SU-DHL-6 (cell line): ENCODE data around the gene APOL4.

Source experiments
- EZH2phosphoT487 ChIP-seq: fragments of 200-600 bp; sonication (generic), shearing (Covaris generic); conservative IDR thresholded peaks from 2 replicates; pipeline ENCODE4 v1.6.1; 2018; ENCODE audit warnings: mild to moderate bottlenecking, antibody characterized with exemption, low read length, moderate library complexity, mixed read lengths
- TF ChIP-seq, protein P1 (sequence below): fragments of 200-600 bp; sonication (generic); IDR thresholded peaks from one replicate; pipeline ENCODE4 v1.5.1; 2017; ENCODE audit warnings: antibody characterized with exemption, mild to moderate bottlenecking, low read length, moderate library complexity; ENCODE audit not compliant: insufficient read depth, poor library complexity, severe bottlenecking

DNA sequence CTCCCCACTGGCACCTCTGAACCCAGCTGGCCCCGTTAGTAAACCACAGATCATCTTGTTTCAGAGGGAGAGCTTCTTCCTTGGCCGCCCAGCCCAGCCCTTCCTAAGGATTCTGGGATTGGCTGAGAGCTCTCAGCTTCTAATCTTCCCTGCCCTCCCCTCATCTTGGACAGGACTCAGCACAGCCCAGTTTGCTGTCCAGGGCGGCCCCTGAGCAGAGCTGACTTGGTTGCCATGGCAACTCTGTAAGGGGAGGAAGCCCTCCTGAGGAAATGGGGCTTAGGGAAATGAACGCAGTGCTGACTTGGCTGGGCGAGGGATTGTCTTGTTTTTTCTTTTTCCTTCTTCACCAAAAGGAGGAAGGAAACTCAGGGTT is 4.6 kb downstream of the APOL4 start:
- TF ChIP-seq, protein P1, sequence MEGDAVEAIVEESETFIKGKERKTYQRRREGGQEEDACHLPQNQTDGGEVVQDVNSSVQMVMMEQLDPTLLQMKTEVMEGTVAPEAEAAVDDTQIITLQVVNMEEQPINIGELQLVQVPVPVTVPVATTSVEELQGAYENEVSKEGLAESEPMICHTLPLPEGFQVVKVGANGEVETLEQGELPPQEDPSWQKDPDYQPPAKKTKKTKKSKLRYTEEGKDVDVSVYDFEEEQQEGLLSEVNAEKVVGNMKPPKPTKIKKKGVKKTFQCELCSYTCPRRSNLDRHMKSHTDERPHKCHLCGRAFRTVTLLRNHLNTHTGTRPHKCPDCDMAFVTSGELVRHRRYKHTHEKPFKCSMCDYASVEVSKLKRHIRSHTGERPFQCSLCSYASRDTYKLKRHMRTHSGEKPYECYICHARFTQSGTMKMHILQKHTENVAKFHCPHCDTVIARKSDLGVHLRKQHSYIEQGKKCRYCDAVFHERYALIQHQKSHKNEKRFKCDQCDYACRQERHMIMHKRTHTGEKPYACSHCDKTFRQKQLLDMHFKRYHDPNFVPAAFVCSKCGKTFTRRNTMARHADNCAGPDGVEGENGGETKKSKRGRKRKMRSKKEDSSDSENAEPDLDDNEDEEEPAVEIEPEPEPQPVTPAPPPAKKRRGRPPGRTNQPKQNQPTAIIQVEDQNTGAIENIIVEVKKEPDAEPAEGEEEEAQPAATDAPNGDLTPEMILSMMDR, result no peak
- no peak for TF ChIP-seq EZH2phosphoT487
